Measurements from ENCODE around the gene MSI2.

Gene MSI2

DNA sequence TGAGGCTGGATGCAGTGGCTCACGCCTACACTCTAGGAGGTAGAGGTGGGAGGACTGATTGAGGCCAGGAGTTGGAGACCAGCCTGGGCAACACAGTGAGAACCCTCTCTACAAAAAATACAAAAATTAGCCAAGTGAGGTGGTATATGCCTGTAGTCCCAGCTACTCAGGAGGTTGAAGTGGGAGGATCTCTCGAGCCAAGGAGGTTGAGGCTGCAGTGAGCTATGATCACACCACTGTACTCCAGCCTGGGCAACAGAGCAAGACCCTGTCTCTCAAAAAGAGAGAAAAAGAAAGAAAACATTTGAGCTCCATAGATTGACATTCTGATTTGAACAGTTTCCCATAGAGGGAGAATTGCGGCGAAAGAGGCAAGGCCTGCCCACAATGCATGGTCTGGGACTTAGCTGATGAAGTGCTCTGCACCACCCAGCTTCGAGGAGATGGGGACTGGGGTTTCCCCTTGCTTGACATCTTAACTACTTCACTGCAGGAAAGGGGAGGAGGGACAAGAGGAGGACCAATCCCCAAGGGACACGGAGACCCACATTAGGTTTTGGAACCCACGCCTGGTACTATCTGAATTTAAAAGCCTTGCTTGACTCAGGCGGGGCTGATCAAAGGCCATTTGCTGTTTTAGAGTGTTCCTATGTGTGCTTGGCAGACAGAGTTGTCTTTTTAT, 21.7 kb downstream of the MSI2 start:
- Histone ChIP-seq H2BK120ac (ENCODE audit: insufficient read depth, low read length, poor library complexity) (no peak overlapping the region), H3K23ac (ENCODE audit: low read length) (no peak overlapping the region)

DNA sequence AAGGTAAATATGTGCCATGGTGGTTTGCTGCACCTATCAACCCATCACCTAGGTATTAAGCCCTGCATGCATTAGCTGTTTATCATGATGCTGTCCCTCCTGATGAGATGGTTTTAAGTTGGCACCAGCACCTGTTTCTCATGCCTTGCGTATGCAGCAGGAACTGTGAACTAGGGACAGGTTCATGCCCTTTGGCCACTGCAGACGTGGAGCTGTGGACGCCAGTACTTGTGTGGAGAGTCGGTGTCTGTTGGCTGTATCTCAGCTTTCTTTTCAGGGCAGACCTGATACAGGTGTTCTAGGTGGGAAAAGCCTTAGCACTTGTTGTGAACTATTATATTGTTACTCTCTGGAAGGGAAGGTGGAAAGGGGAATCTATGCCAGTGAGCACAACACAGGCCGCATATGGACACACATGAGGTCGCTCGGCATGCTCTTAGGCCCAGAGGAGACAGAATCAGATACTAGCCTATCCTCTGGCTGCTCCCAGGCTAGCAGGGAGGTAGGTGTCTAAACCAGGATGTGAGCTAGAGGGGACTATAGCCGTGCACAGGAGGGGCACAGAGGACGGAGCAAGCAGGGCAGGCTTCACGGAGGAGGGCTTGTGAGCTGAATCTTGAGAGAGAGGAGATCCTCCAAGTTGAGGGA, 22.5 kb downstream of the MSI2 start:
- Histone ChIP-seq H4K91ac (ENCODE audit: low read depth, low read length) (no peak overlapping the region), H3K9me3 (ENCODE audit: insufficient read depth, low read depth, low read length) (no peaks in the 10 kb centered on the region), H4K12ac (ENCODE audit: low read depth, low read length) (no peak overlapping the region), H3K79me1 (ENCODE audit: low read length) (no peaks in the 10 kb centered on the region), H3K14ac (ENCODE audit: low read length) (no peak overlapping the region), H2BK12ac (ENCODE audit: low read length) (no peak overlapping the region), H3K27me3 (ENCODE audit: insufficient read depth, low read length) (no peaks in the 10 kb centered on the region), H3K4me2 (ENCODE audit: low read length) (no peak overlapping the region), H3K36me3 (ENCODE audit: control insufficient read depth in 1 of 2, insufficient read depth in 2 of 2, low read length in 2 of 2) (peaks cover 21 to 53% of the 10 kb centered on the region in 2 experiments), H3K79me2 (ENCODE audit: control insufficient read depth, insufficient read depth, low read length, poor library complexity) (no peaks in the 10 kb centered on the region), H3K4me3 (ENCODE audit: low read depth, low read length) (no peak overlapping the region), H2AK5ac (ENCODE audit: low read length) (no peak overlapping the region), H3K23ac (ENCODE audit: low read length) (no peak overlapping the region), H4K8ac (ENCODE audit: low read depth, low read length) (no peak overlapping the region), H3K4me1 (ENCODE audit: control insufficient read depth in 1 of 2, insufficient read depth in 2 of 2, low read length in 2 of 2) (peaks cover 7 to 13% of the 10 kb centered on the region in 2 experiments), H2AFZ (ENCODE audit: insufficient read depth, low read length, poor library complexity) (no peak overlapping the region), H3K18ac (ENCODE audit: low read length) (no peak overlapping the region), H3K9ac (ENCODE audit: low read length) (no peak overlapping the region), H3K4ac (ENCODE audit: low read depth, low read length) (no peak overlapping the region), H2BK5ac (ENCODE audit: low read depth, low read length, poor library complexity) (no peak overlapping the region), H2BK120ac (ENCODE audit: insufficient read depth, low read length, poor library complexity) (no peak overlapping the region), H3K27ac (ENCODE audit: low read depth, low read length) (no peak overlapping the region)
- DNase-seq = no peak
- no CpG with 5 or more reads among the region's 10 CpGs for WGBS (ENCODE audit: extremely low coverage, insufficient coverage, insufficient read length)

More for the DNA sequence above, 21.7 kb downstream of the MSI2 start:
- Histone ChIP-seq H3K27ac (ENCODE audit: low read depth, low read length) (no peak overlapping the region), H2AK5ac (ENCODE audit: low read length) (no peak overlapping the region), H3K4ac (ENCODE audit: low read depth, low read length) (no peak overlapping the region), H3K14ac (ENCODE audit: low read length) (no peak overlapping the region), H4K8ac (ENCODE audit: low read depth, low read length) (no peak overlapping the region), H3K9ac (ENCODE audit: low read length) (no peak overlapping the region), H2BK5ac (ENCODE audit: low read depth, low read length, poor library complexity) (no peak overlapping the region), H2AFZ (ENCODE audit: insufficient read depth, low read length, poor library complexity) (no peak overlapping the region), H3K4me3 (ENCODE audit: low read depth, low read length) (no peak overlapping the region), H3K9me3 (ENCODE audit: insufficient read depth, low read depth, low read length) (no peaks in the 10 kb centered on the region), H3K4me2 (ENCODE audit: low read length) (no peak overlapping the region), H3K79me2 (ENCODE audit: control insufficient read depth, insufficient read depth, low read length, poor library complexity) (no peaks in the 10 kb centered on the region), H3K4me1 (ENCODE audit: control insufficient read depth in 1 of 2, insufficient read depth in 2 of 2, low read length in 2 of 2) (peaks cover 7 to 13% of the 10 kb centered on the region in 2 experiments), H4K12ac (ENCODE audit: low read depth, low read length) (no peak overlapping the region), H3K18ac (ENCODE audit: low read length) (no peak overlapping the region), H2BK12ac (ENCODE audit: low read length) (no peak overlapping the region), H3K79me1 (ENCODE audit: low read length) (no peaks in the 10 kb centered on the region), H4K91ac (ENCODE audit: low read depth, low read length) (no peak overlapping the region), H3K27me3 (ENCODE audit: insufficient read depth, low read length) (no peaks in the 10 kb centered on the region), H3K36me3 (ENCODE audit: control insufficient read depth in 1 of 2, insufficient read depth in 2 of 2, low read length in 2 of 2) (peaks cover 24 to 54% of the 10 kb centered on the region in 2 experiments)
- DNase-seq = no peak
- no CpG with 5 or more reads among the region's 8 CpGs for WGBS (ENCODE audit: extremely low coverage, insufficient coverage, insufficient read length)

DNA sequence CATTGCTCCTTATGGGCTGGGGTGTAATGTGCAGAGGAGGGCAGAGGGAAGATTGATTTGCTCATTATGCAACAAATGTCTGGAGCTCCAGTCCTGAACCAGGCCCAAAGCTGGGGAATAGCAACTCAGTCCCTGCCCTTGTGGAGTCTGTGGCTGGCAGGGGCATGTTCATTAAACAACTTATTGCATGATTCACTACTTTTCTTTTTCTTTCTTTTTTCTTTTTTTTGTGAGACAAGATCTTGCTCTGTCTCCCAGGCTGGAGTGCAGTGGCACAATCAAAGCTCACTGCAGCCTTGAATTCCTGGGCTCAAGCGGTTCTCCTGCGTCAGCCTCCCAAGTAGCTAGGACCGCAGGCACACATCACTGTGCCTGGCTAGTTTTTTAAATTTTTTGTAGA, 23.1 kb downstream of the MSI2 start:
- no peak overlapping the region for H3K23ac ChIP-seq (ENCODE audit: low read length)
- no peak for DNase-seq
- no CpG with 5 or more reads among the region's 3 CpGs for WGBS (ENCODE audit: extremely low coverage, insufficient coverage, insufficient read length)

DNA sequence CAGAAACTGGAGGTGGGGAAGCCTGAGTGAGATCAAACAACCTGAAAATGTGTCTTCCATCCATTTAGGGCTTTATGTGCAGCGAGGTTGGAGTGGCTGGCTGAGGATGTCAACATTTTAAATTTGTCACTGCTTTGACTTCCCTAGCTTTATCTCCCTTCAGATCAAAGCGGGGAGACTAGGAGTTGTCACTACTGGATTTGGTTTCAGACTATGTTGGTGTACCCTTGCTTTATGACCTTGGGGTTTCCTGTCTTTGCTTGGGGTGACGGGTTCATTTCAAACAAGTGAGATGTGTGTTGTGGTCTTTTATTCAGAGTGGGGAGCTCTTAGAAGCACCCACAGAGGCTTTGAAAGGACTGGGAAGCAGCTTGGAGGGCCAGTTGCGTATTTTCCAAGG, 25.6 kb downstream of the MSI2 start:
- Histone ChIP-seq H4K91ac (ENCODE audit: low read depth, low read length) (no peak overlapping the region), H3K36me3 (ENCODE audit: control insufficient read depth in 1 of 2, insufficient read depth in 2 of 2, low read length in 2 of 2) (peaks cover 23 to 39% of the 10 kb centered on the region in 2 experiments), H2AK5ac (ENCODE audit: low read length) (no peak overlapping the region), H2BK12ac (ENCODE audit: low read length) (no peak overlapping the region), H2BK120ac (ENCODE audit: insufficient read depth, low read length, poor library complexity) (no peak overlapping the region), H3K9me3 (ENCODE audit: insufficient read depth, low read depth, low read length) (no peaks in the 10 kb centered on the region), H3K4me1 (ENCODE audit: control insufficient read depth in 1 of 2, insufficient read depth in 2 of 2, low read length in 2 of 2) (peaks cover 7 to 13% of the 10 kb centered on the region in 2 experiments), H3K23ac (ENCODE audit: low read length) (no peak overlapping the region), H3K79me1 (ENCODE audit: low read length) (no peaks in the 10 kb centered on the region), H3K4ac (ENCODE audit: low read depth, low read length) (no peak overlapping the region), H3K4me3 (ENCODE audit: low read depth, low read length) (no peak overlapping the region), H3K27ac (ENCODE audit: low read depth, low read length) (no peak overlapping the region), H4K12ac (ENCODE audit: low read depth, low read length) (no peak overlapping the region), H3K27me3 (ENCODE audit: insufficient read depth, low read length) (no peaks in the 10 kb centered on the region), H2AFZ (ENCODE audit: insufficient read depth, low read length, poor library complexity) (no peak overlapping the region), H4K8ac (ENCODE audit: low read depth, low read length) (no peak overlapping the region), H3K18ac (ENCODE audit: low read length) (no peak overlapping the region), H2BK5ac (ENCODE audit: low read depth, low read length, poor library complexity) (no peak overlapping the region), H3K9ac (ENCODE audit: low read length) (no peak overlapping the region), H3K14ac (ENCODE audit: low read length) (no peak overlapping the region), H3K4me2 (ENCODE audit: low read length) (no peak overlapping the region), H3K79me2 (ENCODE audit: control insufficient read depth, insufficient read depth, low read length, poor library complexity) (no peaks in the 10 kb centered on the region)
- no peak for DNase-seq
- no CpG with 5 or more reads among the region's 4 CpGs for WGBS (ENCODE audit: extremely low coverage, insufficient coverage, insufficient read length)

More for the DNA sequence above, 23.1 kb downstream of the MSI2 start:
- Histone ChIP-seq H2BK12ac (ENCODE audit: low read length) (no peak overlapping the region), H3K27me3 (ENCODE audit: insufficient read depth, low read length) (no peaks in the 10 kb centered on the region), H4K8ac (ENCODE audit: low read depth, low read length) (no peak overlapping the region), H2BK5ac (ENCODE audit: low read depth, low read length, poor library complexity) (no peak overlapping the region), H4K12ac (ENCODE audit: low read depth, low read length) (no peak overlapping the region), H3K18ac (ENCODE audit: low read length) (no peak overlapping the region), H3K79me2 (ENCODE audit: control insufficient read depth, insufficient read depth, low read length, poor library complexity) (no peaks in the 10 kb centered on the region), H3K79me1 (ENCODE audit: low read length) (no peaks in the 10 kb centered on the region), H3K36me3 (ENCODE audit: control insufficient read depth in 1 of 2, insufficient read depth in 2 of 2, low read length in 2 of 2) (peaks cover 20 to 48% of the 10 kb centered on the region in 2 experiments), H3K9ac (ENCODE audit: low read length) (no peak overlapping the region), H3K4ac (ENCODE audit: low read depth, low read length) (no peak overlapping the region), H3K27ac (ENCODE audit: low read depth, low read length) (no peak overlapping the region), H3K4me2 (ENCODE audit: low read length) (no peak overlapping the region), H3K14ac (ENCODE audit: low read length) (no peak overlapping the region), H3K9me3 (ENCODE audit: insufficient read depth, low read depth, low read length) (no peaks in the 10 kb centered on the region), H2AK5ac (ENCODE audit: low read length) (no peak overlapping the region), H3K4me3 (ENCODE audit: low read depth, low read length) (no peak overlapping the region), H2AFZ (ENCODE audit: insufficient read depth, low read length, poor library complexity) (no peak overlapping the region), H4K91ac (ENCODE audit: low read depth, low read length) (no peak overlapping the region), H3K4me1 (ENCODE audit: control insufficient read depth in 1 of 2, insufficient read depth in 2 of 2, low read length in 2 of 2) (peaks cover 7 to 13% of the 10 kb centered on the region in 2 experiments), H2BK120ac (ENCODE audit: insufficient read depth, low read length, poor library complexity) (no peak overlapping the region)
